CD8-positive, alpha-beta memory T cell (primary cell): ENCODE results near the gene DEPDC7. TPM values are rescaled to one million over a fixed set of nuclear protein-coding genes. Genes with fewer than 3 reads are reported as not detected.
A peak's percentile ranks its signal among the peaks of the same experiment; 100 is the strongest.
"Not testable (repeated sequence)": the region's sequence is repeated elsewhere in the genome, so short reads cannot be mapped to it uniquely, and the experiment has no call there.

Experiments
- CTCF ChIA-PET: fragments of 350-600 bp; sonication (Branson Sonifier 250); formaldehyde crosslinking; loops from one replicate; lab custom pipeline; 2021; ENCODE audit warnings: antibody characterized with exemption; lab: Charles Lee
- POLR2A ChIA-PET: fragments of 350-600 bp; sonication (Branson Sonifier 250); formaldehyde crosslinking; loops from one replicate; lab custom pipeline; 2021; ENCODE audit warnings: antibody characterized with exemption; lab: Charles Lee
- DNase-seq, 5 donors: peaks; one replicate each; pipeline versions ENCODE4 v3.0.0 to v3.0.0-alpha.2; 2020 to 2022; ENCODE audit warnings: mixed read lengths in 1 of 5
- H3K27ac ChIP-seq: one replicate; pipeline ENCODE4 v1.7.0; 2013; ENCODE audit warnings: low read depth, mild to moderate bottlenecking, low read length, moderate library complexity
- H3K27me3 ChIP-seq: 2 replicates; pipeline ENCODE4 v1.7.0; 2013; ENCODE audit warnings: low read length, mild to moderate bottlenecking; ENCODE audit not compliant: insufficient read depth, poor library complexity, severe bottlenecking
- H3K36me3 ChIP-seq: 2 replicates; pipeline ENCODE4 v1.7.0; 2013; ENCODE audit warnings: mild to moderate bottlenecking, low read length, moderate library complexity; ENCODE audit not compliant: insufficient read depth
- H3K4me1 ChIP-seq: 2 replicates; pipeline ENCODE4 v1.7.0; 2013; ENCODE audit warnings: mild to moderate bottlenecking, low read length, moderate library complexity; ENCODE audit not compliant: insufficient read depth
- H3K4me3 ChIP-seq: 2 replicates; pipeline ENCODE4 v1.7.0; 2013; ENCODE audit warnings: mild to moderate bottlenecking, low read length
- H3K9me3 ChIP-seq: 2 replicates; pipeline ENCODE4 v1.7.0; 2013; ENCODE audit warnings: mild to moderate bottlenecking, low read length
- H3K27ac Mint-ChIP-seq, 8 donors: one replicate each; pipeline ENCODE4 v1.8.0; 2020 to 2021; ENCODE audit warnings: mixed read lengths in 8 of 8, mild to moderate bottlenecking in 6 of 8, inconsistent platforms in 3 of 8, moderate library complexity in 3 of 8
- H3K27me3 Mint-ChIP-seq, 2 donors: one replicate each; pipeline ENCODE4 v1.8.0; 2020 to 2021; ENCODE audit warnings: mixed read lengths in 2 of 2, mild to moderate bottlenecking in 1 of 2, moderate library complexity in 1 of 2
- H3K36me3 Mint-ChIP-seq, 3 donors: one replicate each; pipeline ENCODE4 v1.8.0; 2020 to 2021; ENCODE audit warnings: mixed read lengths in 3 of 3, inconsistent platforms in 1 of 3, mild to moderate bottlenecking in 1 of 3
- H3K4me1 Mint-ChIP-seq, 3 donors: one replicate each; pipeline ENCODE4 v1.8.0; 2020 to 2021; ENCODE audit warnings: mixed read lengths in 3 of 3, inconsistent platforms in 1 of 3, mild to moderate bottlenecking in 1 of 3
- H3K4me3 Mint-ChIP-seq, 7 donors: one replicate each; pipeline ENCODE4 v1.8.0; 2020 to 2021; ENCODE audit warnings: mixed read lengths in 7 of 7, mild to moderate bottlenecking in 6 of 7, moderate library complexity in 4 of 7, inconsistent platforms in 2 of 7
- H3K9me3 Mint-ChIP-seq, 5 donors: one replicate each; pipeline ENCODE4 v1.8.0; 2020 to 2022; ENCODE audit warnings: mixed read lengths in 5 of 5, mild to moderate bottlenecking in 3 of 5, moderate library complexity in 2 of 5, inconsistent platforms in 1 of 5
- polyA plus RNA-seq: library from polyadenylated mRNA; unstranded; fragments of 300-500 nt; fragmentation: Illumina TruSeq; gene quantifications from one replicate; pipeline ENCODE4 v1.2.3, GENCODE V29; 2021
- total RNA-seq, 2 experiments: library from RNA; stranded (reverse); gene quantifications; one replicate each; pipeline ENCODE4 v1.2.3, GENCODE V29; 2021

Gene DEPDC7
- 1 to 10 TPM; 1.7 to 1.8 TPM for total RNA-seq
- 0.15 TPM for polyA plus RNA-seq

DNA sequence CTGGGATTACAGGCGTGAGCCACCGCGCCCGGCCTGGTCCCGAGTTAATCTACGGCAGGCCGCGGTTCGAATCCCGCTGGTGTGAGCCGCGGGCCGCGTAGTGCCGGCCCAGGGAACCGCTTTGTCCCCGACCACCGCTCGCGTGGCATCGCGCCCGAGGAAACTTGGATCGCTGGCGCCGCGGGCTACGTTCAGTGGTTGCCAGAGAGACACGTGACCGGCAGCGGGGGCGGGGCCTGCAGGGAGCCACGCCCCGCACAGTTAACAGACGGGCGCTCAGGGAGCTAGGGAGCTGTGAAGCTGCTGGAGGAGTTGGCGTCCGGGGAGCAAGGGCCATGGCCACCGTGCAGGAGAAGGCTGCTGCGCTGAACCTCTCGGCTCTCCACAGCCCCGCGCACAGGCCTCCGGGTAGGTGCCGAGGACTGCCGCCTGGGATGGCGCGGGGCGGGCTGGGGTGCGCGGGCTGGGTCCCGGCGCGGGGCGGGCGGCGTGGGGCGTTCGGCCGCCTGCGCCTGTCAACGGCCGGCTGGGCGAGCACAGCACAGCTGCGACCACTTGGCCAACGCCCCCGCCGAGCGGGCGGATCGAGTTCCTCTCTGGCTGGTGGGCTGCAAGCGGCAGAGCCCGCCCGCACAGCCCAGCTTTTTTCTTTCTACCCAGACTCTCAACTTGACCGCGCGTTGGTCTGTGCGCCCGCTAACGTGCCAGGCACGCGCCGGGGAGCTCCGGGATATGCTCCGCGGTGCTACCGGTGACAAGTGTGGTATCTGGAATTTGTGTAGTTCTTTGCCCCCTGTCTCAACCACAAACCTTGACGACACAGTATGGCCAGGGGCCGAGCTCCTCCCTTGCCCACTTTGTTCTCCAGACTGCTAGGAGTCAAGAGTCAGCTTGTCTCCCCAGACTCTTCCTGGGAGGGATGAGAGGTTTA lies at the start of gene DEPDC7:
DEPDC7 (plus strand) TSS at position 258 of the 931 bp plus-strand sequence; CDS start at position 336, 78 bp downstream.
- ChIA-PET CTCF (interaction anchor here (1.0 to 1.4 kb wide), 5 partner anchors 9 to 50 kb away, joined by 3 to 5 read pairs (median 4); no protein-coding TSS in a partner anchor), POLR2A (interaction anchor here (0.6 to 1.0 kb wide), 3 partner anchors 13 to 24 kb away, joined by 3 to 8 read pairs (median 3); no protein-coding TSS in a partner anchor)
- Histone ChIP-seq H3K27me3 (no peaks in the 10 kb centered on the region), H3K36me3 (no peaks in the 10 kb centered on the region), H3K4me1 (peaks cover 17% of the 10 kb centered on the region), H3K4me3 (peak within 1 kb of the TSS; percentile 46), H3K27ac (no peak within 1 kb of the TSS), H3K9me3 (no peaks in the 10 kb centered on the region)
- Mint-ChIP-seq H3K27ac (peak within 1 kb of the TSS in 2 of 8 donors; percentile 64 to 87), H3K4me1 (peaks cover 19 to 48% (median 20%) of the 10 kb centered on the region in 3 donors), H3K36me3 (no peaks in the 10 kb centered on the region), H3K9me3 (no peaks in the 10 kb centered on the region), H3K27me3 (peaks cover 22 to 46% of the 10 kb centered on the region in 2 donors), H3K4me3 (peak within 1 kb of the TSS; percentile 79 to 93 (median 83))
- peak; percentile 61 to 82 (median 67) for DNase-seq

DNA sequence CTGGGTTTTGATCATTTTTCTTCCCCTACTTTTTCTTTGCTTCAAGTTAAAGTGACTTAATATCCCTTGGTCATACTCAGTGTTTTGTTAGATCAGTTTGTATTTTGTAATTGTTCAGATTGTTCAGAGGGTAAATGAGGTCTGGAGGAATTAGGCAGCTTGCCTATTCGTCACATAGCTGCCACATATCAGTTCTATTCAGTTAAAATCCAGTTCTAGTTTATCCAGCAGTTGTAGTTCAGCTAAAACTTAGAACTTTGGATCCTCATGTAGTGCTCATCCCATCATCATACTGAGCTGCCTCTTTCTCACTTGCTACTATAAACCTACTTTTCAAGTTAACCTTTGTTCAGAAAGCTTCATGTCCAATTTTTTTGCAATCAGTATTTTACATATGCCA lies 47.1 kb upstream of the DEPDC7 start:
- peak overlapping the region in 2 of 8 donors; percentile 43 to 69 for H3K27ac Mint-ChIP-seq
- no peaks in the 10 kb centered on the region for H3K27me3 Mint-ChIP-seq
- no peaks in the 10 kb centered on the region for H3K27me3 ChIP-seq
- peaks cover 3 to 41% (median 8%) of the 10 kb centered on the region in 3 donors for H3K36me3 Mint-ChIP-seq
- DNase-seq, result no peak
- H3K27ac ChIP-seq, result no peak overlapping the region
- no peak overlapping the region for H3K4me3 Mint-ChIP-seq
- CTCF ChIA-PET, result interaction anchor here (1.8 to 4.0 kb wide), 3 partner anchors 9 to 97 kb away, joined by 4 to 15 read pairs (median 5); partner anchors contain the start of gene TCP11L1
- H3K4me3 ChIP-seq, result no peak overlapping the region
- H3K9me3 ChIP-seq, result no peaks in the 10 kb centered on the region
- H3K4me1 ChIP-seq, result no peaks in the 10 kb centered on the region
- POLR2A ChIA-PET, result interaction anchor here (1.2 kb wide), 1 partner anchor 12 kb away, joined by 3 read pairs; no protein-coding TSS in a partner anchor
- H3K36me3 ChIP-seq, result no peaks in the 10 kb centered on the region
- H3K9me3 Mint-ChIP-seq, result no peaks in the 10 kb centered on the region
- no peaks in the 10 kb centered on the region for H3K4me1 Mint-ChIP-seq

DNA sequence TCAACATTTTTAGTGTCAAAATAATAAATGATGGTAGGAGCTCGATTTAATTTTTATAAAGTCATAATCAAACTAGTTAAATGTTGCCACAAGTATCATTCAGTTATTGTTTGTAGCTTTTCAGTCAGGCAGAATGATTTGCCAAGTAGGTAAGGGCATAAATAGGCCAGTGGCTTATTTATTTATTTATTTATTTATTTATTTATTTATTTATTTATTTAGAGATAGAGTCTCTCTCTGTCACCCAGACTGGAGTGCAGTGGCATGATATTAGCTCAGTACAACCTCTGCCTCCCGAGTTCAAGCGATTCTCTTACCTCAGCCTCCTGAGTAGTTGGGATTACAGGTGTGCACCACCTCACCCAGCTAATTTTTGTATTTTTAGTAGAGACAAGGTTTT lies 43.4 kb upstream of the DEPDC7 start:
- H3K4me1 Mint-ChIP-seq, H3K27ac Mint-ChIP-seq, H3K27ac ChIP-seq, H3K4me3 Mint-ChIP-seq, H3K36me3 ChIP-seq, DNase-seq, H3K4me3 ChIP-seq, CTCF ChIA-PET, H3K4me1 ChIP-seq, H3K9me3 ChIP-seq, H3K27me3 ChIP-seq, H3K27me3 Mint-ChIP-seq, POLR2A ChIA-PET, H3K9me3 Mint-ChIP-seq: not testable (repeated sequence)
- H3K36me3 Mint-ChIP-seq, result peaks cover 3 to 51% (median 9%) of the 10 kb centered on the region in 3 donors

DNA sequence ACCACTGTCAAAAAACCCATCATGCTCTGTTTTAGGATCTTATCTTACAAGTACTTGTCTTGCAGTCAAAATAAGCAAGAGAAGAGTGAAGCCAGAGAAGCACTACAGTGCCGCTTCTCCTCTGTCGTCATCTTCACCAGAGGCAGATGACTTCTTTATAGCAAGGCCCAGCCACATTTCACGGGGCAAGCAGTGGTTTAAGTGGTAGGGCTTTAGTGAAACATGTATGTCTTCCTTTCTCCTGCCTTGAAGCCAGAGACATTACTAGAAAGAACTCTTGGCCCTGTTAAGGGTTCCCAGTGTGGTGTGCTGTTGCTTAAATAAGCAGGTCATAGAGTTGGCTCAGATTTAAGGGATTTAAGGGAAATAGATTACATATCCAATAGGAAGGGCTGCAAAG lies 42.9 kb upstream of the DEPDC7 start:
- Mint-ChIP-seq H3K4me3 (no peak overlapping the region), H3K9me3 (no peaks in the 10 kb centered on the region), H3K27me3 (no peaks in the 10 kb centered on the region), H3K4me1 (no peaks in the 10 kb centered on the region), H3K36me3 (peaks cover 3 to 55% (median 9%) of the 10 kb centered on the region in 3 donors), H3K27ac (no peak overlapping the region)
- Histone ChIP-seq H3K4me1 (no peaks in the 10 kb centered on the region), H3K27me3 (no peaks in the 10 kb centered on the region), H3K36me3 (no peaks in the 10 kb centered on the region), H3K9me3 (no peaks in the 10 kb centered on the region), H3K27ac (no peak overlapping the region), H3K4me3 (no peak overlapping the region)
- POLR2A ChIA-PET, result no interaction called here
- CTCF ChIA-PET, result no interaction called here
- no peak for DNase-seq

DNA sequence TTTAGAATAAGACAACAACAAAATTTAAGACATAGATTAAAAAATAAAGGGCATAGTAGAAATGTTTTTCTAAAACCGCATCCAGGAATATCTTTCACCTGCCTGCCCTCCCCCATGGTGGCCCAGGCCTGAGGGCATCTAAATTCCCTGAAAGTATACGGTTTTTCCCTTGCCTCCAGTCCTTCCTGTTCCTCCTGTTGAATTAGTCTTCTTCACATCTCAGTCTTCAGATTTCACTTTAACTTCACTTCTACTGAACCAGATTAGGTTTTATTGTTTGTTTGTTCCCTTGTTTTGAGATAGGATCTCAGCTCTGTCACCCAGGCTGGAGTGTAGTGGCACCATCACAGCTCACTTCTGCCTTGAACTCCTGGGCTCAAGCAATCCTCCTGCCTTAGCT lies 33.1 kb upstream of the DEPDC7 start:
- Mint-ChIP-seq H3K4me1 (no peaks in the 10 kb centered on the region), H3K9me3 (no peaks in the 10 kb centered on the region), H3K27ac (peak overlapping the region in 1 of 8 donors; percentile 19), H3K4me3 (no peak overlapping the region), H3K27me3 (no peaks in the 10 kb centered on the region), H3K36me3 (peaks cover 0 to 3% (median 2%) of the 10 kb centered on the region in 3 donors)
- Histone ChIP-seq H3K27ac (no peak overlapping the region), H3K36me3 (no peaks in the 10 kb centered on the region), H3K27me3 (no peaks in the 10 kb centered on the region), H3K4me3 (no peak overlapping the region), H3K9me3 (no peaks in the 10 kb centered on the region), H3K4me1 (no peaks in the 10 kb centered on the region)
- no peak for DNase-seq
- POLR2A ChIA-PET, result no interaction called here
- CTCF ChIA-PET, result interaction anchor here (0.8 to 2.5 kb wide), 2 partner anchors 10 to 84 kb away, joined by 3 to 9 read pairs; no protein-coding TSS in a partner anchor

DNA sequence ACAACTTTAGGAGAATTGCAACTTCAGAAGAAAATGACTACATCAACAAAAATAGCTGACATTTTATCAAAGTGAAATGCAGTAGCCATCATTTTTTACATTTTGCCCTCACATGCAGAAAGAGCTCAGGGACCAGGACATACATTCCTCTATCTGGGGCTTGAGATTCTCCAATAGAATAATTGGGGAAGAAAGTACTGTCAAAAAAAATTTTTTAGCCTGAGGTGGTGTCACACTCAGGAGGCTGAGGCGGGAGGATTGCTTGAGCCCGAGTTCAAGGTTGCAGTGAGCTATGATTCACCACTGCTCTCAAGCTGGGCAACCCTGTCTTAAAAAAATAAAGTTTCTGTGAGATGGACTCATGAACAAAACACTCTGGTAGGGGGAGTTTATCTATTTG lies 32.2 kb upstream of the DEPDC7 start:
- no peaks in the 10 kb centered on the region for H3K27me3 ChIP-seq
- H3K9me3 Mint-ChIP-seq, result no peaks in the 10 kb centered on the region
- H3K36me3 Mint-ChIP-seq, result peaks cover 0 to 3% (median 0%) of the 10 kb centered on the region in 3 donors
- no peaks in the 10 kb centered on the region for H3K36me3 ChIP-seq
- H3K9me3 ChIP-seq, result no peaks in the 10 kb centered on the region
- H3K4me3 ChIP-seq, result no peak overlapping the region
- no peaks in the 10 kb centered on the region for H3K4me1 Mint-ChIP-seq
- POLR2A ChIA-PET, result no interaction called here
- H3K4me1 ChIP-seq, result no peaks in the 10 kb centered on the region
- no peaks in the 10 kb centered on the region for H3K27me3 Mint-ChIP-seq
- no peak overlapping the region for H3K27ac ChIP-seq
- no peak overlapping the region for H3K4me3 Mint-ChIP-seq
- DNase-seq, result no peak
- CTCF ChIA-PET, result no interaction called here
- no peak overlapping the region for H3K27ac Mint-ChIP-seq

DNA sequence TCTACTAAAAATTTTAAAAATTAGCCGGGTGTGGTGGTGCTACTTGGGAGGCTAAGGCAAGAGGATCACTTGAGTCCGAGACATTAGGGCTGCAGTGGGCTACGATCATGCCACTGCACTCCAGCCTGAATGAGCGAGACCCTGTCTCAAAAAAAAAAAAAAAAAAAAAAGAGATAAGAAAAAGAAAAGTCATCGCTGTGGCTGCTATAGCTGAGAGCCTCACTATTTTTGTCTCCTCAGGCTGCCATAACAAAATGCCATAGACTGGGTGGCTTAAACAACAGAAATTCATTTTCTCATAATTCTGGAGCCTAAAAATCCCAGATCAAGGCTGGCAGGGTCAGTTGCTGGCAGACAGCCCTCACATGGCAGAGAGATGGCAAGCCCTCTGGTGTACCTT lies 30.1 kb upstream of the DEPDC7 start:
- H3K36me3 Mint-ChIP-seq, result peaks cover 0 to 3% (median 0%) of the 10 kb centered on the region in 3 donors
- H3K4me1 Mint-ChIP-seq, result no peaks in the 10 kb centered on the region
- ChIA-PET POLR2A (no interaction called here), CTCF (no interaction called here)
- Histone ChIP-seq H3K36me3 (no peaks in the 10 kb centered on the region), H3K4me1 (no peaks in the 10 kb centered on the region), H3K4me3 (no peak overlapping the region), H3K9me3 (no peaks in the 10 kb centered on the region), H3K27ac (no peak overlapping the region), H3K27me3 (no peaks in the 10 kb centered on the region)
- H3K9me3 Mint-ChIP-seq, result no peaks in the 10 kb centered on the region
- H3K27ac Mint-ChIP-seq, result no peak overlapping the region
- no peaks in the 10 kb centered on the region for H3K27me3 Mint-ChIP-seq
- DNase-seq, result no peak
- no peak overlapping the region for H3K4me3 Mint-ChIP-seq

DNA sequence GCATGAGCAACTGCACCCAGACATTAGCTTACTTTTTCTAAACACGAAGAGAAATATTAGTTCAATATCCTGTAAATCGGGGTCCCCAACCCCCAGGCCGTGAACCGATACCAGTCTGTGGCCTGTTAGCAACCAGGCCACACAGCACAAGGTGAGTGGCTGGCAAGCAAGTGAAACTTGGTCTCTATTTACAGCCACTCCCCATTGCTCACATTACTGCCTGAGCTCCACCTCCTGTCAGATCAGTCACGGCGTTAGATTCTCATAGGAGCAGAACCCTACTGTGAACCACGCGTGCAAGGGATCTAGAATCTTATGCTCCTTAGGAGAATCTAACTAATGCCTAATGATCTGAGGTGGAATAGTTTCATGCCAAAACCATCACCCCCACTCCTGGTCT lies 27.8 kb upstream of the DEPDC7 start:
- Mint-ChIP-seq H3K27me3 (no peaks in the 10 kb centered on the region), H3K4me3 (no peak overlapping the region), H3K4me1 (no peaks in the 10 kb centered on the region), H3K36me3 (peaks cover 0 to 3% (median 1%) of the 10 kb centered on the region in 3 donors), H3K9me3 (peaks cover 0 to 6% (median 5%) of the 10 kb centered on the region in 5 donors), H3K27ac (peak overlapping the region in 1 of 8 donors; percentile 48)
- Histone ChIP-seq H3K4me1 (no peaks in the 10 kb centered on the region), H3K27me3 (no peaks in the 10 kb centered on the region), H3K27ac (no peak overlapping the region), H3K9me3 (peaks cover 4% of the 10 kb centered on the region), H3K4me3 (no peak overlapping the region), H3K36me3 (no peaks in the 10 kb centered on the region)
- DNase-seq, result no peak
- ChIA-PET CTCF (no interaction called here), POLR2A (no interaction called here)
